Measurements from ENCODE around the gene MICU2.

MICU2 gene

DNA sequence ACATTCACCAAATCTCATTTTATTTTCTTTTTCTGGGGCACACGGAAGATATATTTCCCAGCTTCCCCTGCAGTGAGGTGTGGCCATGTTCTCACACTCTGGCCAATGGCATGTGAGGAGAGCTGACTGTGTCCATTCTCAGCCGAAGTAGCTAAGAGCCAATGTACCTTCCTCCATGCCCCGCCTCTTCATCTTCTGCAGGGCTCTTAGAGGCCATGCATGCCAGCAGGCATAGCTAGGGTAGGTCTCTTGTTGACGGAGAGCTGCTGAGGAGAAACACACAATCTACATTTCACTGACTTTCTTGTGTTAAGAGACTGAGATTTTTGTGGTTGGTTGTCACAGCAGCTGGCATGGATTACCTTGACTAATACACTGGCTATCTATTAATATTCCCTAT lies 9.8 kb upstream of the MICU2 start:
- H3K4me3 ChIP-seq (ENCODE audit: low read length) = no peak overlapping the region
- DNase-seq (ENCODE audit: low read depth) = no peak
- TF ChIP-seq, protein P1, sequence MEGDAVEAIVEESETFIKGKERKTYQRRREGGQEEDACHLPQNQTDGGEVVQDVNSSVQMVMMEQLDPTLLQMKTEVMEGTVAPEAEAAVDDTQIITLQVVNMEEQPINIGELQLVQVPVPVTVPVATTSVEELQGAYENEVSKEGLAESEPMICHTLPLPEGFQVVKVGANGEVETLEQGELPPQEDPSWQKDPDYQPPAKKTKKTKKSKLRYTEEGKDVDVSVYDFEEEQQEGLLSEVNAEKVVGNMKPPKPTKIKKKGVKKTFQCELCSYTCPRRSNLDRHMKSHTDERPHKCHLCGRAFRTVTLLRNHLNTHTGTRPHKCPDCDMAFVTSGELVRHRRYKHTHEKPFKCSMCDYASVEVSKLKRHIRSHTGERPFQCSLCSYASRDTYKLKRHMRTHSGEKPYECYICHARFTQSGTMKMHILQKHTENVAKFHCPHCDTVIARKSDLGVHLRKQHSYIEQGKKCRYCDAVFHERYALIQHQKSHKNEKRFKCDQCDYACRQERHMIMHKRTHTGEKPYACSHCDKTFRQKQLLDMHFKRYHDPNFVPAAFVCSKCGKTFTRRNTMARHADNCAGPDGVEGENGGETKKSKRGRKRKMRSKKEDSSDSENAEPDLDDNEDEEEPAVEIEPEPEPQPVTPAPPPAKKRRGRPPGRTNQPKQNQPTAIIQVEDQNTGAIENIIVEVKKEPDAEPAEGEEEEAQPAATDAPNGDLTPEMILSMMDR (conservative IDR thresholded peaks at IDR 0.05; ENCODE audit: low read length) = no peak

DNA sequence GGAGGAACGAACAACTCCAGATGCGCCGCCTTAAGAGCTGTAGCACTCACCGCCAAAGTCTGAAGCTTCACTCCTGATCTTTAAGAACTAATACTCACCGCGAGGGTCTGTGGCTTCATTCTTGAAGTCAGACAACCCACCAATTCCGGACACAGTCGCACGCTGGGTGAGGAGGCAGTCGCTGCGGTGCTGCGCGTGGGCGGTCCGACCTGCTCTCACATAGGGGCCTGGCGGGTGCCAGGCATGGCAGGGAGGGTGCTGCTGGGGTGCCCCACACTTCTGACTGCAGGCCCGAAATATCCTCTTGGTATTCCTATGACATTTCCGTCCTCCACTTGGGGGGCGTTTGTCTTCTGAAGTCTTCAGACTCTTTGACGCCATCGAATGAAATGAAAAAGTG lies 7.4 kb upstream of the MICU2 start:
- DNase-seq (ENCODE audit: low read depth) = no peak
- H3K4me3 ChIP-seq (ENCODE audit: low read length) = no peak overlapping the region
- TF ChIP-seq, protein P1 (conservative IDR thresholded peaks at IDR 0.05; ENCODE audit: low read length) = no peak

DNA sequence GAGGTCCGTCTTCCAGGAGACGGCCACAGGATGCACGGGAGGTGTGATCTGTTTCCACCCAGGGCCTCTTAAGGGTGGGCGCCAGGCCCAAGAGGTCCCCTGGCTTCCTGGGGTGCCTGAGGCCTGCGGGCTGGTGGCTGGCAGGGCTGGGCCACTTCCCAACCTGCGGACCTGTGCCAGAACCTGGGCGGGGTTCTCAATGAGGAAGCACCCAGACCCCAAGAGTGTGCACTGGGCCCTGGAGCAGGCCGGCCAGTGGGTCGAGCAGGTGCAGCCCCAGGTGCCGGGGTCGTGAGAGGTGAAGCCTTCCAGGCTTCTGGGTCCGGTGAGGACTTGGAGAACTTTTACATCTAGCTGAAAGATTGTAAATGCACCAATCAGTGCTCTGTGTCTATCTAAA lies 6.7 kb upstream of the MICU2 start:
- TF ChIP-seq, protein P1 (conservative IDR thresholded peaks at IDR 0.05; ENCODE audit: low read length) = no peak
- no peak for DNase-seq (ENCODE audit: low read depth)
- no peak overlapping the region for H3K4me3 ChIP-seq (ENCODE audit: low read length)

DNA sequence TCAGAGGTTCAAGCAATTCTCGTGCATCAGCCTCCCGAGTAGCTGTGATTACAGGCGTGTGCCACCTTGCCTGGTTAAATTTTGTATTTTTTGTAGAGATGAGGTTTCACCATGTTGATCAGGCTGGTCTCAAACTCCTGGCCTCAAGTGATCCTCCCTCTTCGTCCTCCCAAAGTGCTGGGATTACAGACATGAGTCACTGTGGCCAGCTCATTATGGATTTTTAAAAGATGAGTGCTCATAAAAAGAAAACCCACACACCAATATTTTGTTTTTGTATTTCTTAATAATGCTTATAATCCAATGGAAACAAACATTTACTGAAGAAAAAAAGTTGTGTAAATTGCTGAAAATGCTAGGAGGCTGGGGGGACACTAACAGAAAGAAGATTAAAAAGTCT lies 5.0 kb upstream of the MICU2 start:
- TF ChIP-seq, protein P1 (conservative IDR thresholded peaks at IDR 0.05; ENCODE audit: low read length) = no peak
- no peak for DNase-seq (ENCODE audit: low read depth)
- no peak overlapping the region for H3K4me3 ChIP-seq (ENCODE audit: low read length)

DNA sequence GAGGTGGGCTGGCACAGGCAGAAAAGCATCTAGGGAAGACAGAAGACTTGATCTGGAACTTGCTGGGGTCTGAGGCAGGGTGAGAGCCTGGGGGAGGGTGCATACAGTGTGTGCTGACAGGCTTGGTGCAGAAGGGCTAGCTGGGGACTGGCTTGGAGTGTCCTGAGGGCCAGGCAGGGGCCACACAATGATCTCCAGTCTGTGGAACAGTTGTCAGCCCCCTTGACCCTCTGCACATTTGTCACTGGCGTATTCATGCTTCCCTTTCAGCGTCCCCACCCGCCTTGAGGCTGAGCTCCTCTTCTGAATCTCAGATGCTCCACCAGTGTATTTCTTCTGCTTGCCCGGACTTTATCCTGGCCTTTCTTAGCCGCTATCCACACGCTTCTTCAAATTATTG lies 2.8 kb upstream of the MICU2 start:
- no peak overlapping the region for H3K4me3 ChIP-seq (ENCODE audit: low read length)
- TF ChIP-seq, protein P1 (conservative IDR thresholded peaks at IDR 0.05; ENCODE audit: low read length) = no peak
- DNase-seq (ENCODE audit: low read depth) = no peak

DNA sequence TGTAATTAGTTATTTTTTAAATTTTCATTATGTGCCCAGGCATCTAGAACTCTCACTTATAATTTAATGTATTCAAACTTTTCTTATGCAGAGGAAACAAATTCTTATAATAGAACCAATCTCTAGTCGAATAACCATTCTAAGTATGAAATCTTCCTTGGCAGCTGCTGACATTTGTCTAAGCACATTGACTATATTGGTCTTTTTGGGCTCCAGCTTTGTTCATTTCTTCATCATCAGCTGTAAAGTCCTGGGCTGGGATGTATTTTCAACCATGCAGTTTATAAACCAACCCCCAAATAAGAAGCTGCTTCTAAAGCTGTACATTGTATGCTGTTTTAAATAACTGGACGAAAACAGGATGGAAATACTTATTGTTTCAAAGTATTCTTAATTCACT lies 2.3 kb upstream of the MICU2 start:
- DNase-seq (ENCODE audit: low read depth) = no peak
- TF ChIP-seq, protein P1 (conservative IDR thresholded peaks at IDR 0.05; ENCODE audit: low read length) = no peak
- no peak overlapping the region for H3K4me3 ChIP-seq (ENCODE audit: low read length)

DNA sequence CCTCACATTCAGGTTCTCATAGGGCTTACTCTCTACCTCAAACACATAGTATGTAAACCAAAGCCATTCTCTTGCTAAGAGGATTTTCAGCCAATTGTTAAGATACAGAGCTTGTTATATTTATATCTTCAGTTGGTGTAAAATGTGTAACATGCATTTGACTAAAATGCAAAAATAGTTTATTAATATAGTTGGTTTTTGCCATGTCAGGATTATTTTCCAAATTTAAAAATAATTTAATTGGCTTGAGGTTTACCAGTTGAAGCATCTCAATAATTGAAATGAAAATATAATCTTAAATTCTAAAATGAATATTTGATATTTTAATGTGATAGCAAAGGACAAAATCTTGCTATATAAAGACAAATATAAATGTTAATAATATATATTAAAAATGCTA lies 7.2 kb downstream of the MICU2 start:
- no peak overlapping the region for H3K4me3 ChIP-seq (ENCODE audit: low read length)
- no peak for DNase-seq (ENCODE audit: low read depth)
- TF ChIP-seq, protein P1 (conservative IDR thresholded peaks at IDR 0.05; ENCODE audit: low read length) = no peak
